Epithelial cell of esophagus (primary cell): ENCODE measurements around the gene PPIL1.

ENCODE experiments used
- DNase-seq: peaks from one replicate; pipeline ENCODE4 v3.0.0; 2010; ENCODE audit warnings: low read depth
- H3K4me3 ChIP-seq: 2 replicates; pipeline ENCODE4 v1.5.1; 2011; ENCODE audit warnings: mild to moderate bottlenecking, low read length, control low read depth
- TF ChIP-seq, protein P1 (sequence below): IDR thresholded peaks from 2 replicates; pipeline ENCODE4 v1.5.1; 2011; ENCODE audit warnings: low read depth, mild to moderate bottlenecking, low read length, control low read depth, inconsistent platforms; ENCODE audit not compliant: insufficient read depth; ENCODE audit errors: missing control alignments

Gene PPIL1

DNA sequence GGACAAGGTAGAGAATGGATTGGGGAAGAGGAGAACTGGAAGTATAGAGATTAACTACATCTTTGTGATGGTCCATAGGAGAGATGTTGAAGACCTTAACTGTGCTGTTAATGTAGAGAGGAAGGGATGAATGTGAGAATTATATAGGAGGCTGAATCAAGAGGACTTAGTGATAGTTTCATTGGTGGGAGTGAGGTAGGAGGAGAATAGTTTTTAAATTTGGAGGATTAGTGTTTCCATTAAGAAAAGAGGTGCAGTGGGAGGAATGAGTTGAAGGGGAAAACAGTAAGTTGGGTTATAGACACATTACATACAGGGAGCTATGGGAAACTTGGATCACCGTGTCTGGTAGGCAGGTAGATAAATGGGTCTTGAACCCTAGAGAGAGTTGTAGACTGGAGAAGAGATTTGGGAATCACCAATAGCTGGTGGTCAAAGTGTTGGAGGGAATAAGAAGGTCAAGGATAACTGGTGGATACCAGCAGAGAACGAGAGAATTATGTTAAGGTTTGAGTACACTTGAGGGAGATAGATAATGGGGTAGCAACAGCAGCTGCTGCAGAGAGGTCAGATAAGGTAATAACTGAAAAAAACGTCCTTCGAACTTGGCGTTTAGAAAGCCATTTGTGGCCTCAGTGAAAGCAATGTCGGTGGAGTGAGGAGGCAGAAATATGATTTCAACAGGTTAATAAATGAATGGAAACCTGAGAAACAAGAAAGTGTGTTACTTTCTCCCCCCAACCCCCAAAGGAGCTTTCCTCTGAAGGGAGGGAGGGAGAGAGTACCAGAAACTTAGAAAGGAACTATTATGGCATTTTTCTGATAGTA lies 14.3 kb upstream of the PPIL1 start:
- no peak for DNase-seq
- TF ChIP-seq, protein P1, sequence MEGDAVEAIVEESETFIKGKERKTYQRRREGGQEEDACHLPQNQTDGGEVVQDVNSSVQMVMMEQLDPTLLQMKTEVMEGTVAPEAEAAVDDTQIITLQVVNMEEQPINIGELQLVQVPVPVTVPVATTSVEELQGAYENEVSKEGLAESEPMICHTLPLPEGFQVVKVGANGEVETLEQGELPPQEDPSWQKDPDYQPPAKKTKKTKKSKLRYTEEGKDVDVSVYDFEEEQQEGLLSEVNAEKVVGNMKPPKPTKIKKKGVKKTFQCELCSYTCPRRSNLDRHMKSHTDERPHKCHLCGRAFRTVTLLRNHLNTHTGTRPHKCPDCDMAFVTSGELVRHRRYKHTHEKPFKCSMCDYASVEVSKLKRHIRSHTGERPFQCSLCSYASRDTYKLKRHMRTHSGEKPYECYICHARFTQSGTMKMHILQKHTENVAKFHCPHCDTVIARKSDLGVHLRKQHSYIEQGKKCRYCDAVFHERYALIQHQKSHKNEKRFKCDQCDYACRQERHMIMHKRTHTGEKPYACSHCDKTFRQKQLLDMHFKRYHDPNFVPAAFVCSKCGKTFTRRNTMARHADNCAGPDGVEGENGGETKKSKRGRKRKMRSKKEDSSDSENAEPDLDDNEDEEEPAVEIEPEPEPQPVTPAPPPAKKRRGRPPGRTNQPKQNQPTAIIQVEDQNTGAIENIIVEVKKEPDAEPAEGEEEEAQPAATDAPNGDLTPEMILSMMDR = no peak
- H3K4me3 ChIP-seq = no peak overlapping the region

GRCh38 chr6:36888115-36888643 lies 13.6 kb upstream of the PPIL1 start:
- H3K4me3 ChIP-seq = no peak overlapping the region
- no peak for DNase-seq
- TF ChIP-seq, protein P1 = no peak

DNA sequence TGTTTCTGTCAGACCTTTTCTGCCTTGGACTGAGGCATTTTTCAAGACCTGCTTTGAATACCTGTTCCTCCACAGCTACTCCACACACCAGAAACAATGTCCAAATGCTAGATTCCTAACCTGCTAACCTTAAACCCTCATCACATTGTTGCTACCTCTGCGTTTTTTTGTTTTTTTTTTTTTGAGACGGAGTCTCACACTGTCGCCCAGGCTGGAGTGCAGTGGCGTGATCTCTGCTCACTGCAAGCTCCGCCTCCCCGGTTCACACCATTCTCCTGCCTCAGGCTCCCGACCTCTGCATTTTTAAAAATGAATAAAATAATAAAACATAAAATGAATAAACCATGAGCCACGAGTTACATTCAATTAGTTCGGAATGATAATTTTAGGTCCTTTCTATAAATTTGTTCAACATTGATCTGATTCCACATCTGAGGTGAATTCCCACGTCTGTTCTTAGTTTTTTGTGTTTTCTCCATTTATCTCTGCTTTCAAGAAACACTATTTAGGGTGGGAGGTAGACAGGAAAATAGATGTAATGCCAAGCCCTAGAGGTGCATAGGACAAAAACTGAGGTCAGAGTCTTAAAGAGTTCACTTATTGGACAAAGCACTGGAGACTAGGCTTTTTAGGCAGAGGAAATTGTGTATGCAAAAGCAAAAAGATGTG lies 12.5 kb upstream of the PPIL1 start:
- DNase-seq = no peak
- TF ChIP-seq, protein P1 = no peak
- H3K4me3 ChIP-seq = peak overlapping the region; percentile 82

DNA sequence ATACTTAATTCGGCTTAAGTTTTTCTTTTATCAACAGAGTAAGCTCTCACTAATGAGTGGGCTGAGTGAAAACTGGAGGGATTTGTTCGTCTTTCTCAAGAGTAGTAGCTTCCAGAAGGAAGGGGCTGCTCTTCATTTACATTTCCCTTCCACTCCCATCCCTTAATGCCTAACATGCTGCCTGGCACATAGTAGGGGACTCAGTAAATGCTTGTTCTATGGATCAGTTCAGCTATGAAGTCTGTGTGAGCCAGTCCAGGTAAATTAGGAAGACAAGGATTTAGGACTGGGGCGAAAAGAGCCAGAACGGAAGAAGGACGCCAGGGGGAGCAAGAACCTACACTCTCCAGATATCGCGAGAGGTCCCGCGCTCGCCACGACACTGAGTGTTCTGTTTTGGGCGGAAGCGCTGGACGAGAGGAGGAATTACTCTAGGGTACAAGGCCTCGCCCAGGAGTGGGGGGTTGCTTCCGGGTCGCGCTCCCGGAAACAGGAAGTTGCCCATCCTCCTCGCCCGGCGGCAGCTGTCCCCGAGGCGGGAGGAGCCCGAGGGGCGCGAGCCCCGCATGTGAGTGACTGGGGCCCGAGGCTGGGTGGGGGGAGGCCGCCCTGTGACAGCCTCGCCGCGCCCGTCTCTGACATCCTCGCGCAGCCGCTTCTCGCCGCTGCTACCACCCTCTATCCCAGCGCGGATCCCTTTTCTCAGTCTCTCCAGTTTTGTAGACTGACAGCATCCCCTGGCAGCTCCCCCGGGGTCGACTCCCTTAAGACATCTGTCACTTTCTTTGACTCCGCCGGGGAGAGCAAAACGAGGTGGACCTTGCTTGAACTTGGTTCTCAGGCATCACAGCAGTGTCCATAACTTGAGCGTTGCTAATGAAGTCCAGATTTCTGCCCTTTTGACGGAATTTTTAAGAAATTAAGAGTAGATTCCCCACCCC lies 11.1 kb upstream of the PPIL1 start, which contains the start of gene C6orf89:
TSS of gene C6orf89 (plus strand) at position 492 of the 941 bp plus-strand sequence. CDS start 13,493 bp downstream, outside the sequence.
- TF ChIP-seq, protein P1 = peak; percentile 90
- H3K4me3 ChIP-seq = peak within 1 kb of the TSS; percentile 82
- peak; percentile 97 for DNase-seq

DNA sequence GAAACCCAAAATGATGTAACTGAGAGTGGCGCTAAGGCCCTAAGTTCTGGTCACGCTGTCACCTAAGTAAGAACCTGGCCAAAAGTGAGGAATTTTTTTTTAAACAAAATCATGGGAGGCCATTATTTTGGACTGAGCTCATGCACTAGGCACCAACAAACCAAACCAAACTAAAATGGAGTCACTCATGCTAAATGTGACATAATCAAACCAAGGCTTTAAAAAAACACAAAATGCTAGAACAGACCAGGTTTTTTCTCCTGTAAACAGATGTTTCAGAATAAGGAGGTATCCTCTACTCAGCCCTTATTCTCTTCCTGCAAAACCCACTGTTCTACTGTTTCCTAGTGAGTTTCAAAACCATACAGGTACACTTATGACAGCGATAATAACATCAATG lies 10.0 kb upstream of the PPIL1 start:
- no peak overlapping the region for H3K4me3 ChIP-seq
- TF ChIP-seq, protein P1 = no peak
- DNase-seq = no peak

GRCh38 chr6:36875250-36875633 lies 639 bp upstream of the PPIL1 start:
- peak overlapping the region; percentile 93 for H3K4me3 ChIP-seq
- no peak for DNase-seq
- TF ChIP-seq, protein P1 = no peak
